A673 (cell line): ENCODE results near the gene EVI2A. TPM values are rescaled to one million over a fixed set of nuclear protein-coding genes. Genes with fewer than 3 reads are reported as not detected.

Experiments used
- BruUV-seq: library from RNA; stranded (reverse); fragments of 400-500 nt; replicated peaks from 2 replicates; lab custom pipeline; 2021; lab: Mats Ljungman, UMichigan
- CTCF ChIA-PET: fragments of 300-600 bp; sonication (Branson Sonifier 250); formaldehyde crosslinking; loops from one replicate; lab custom pipeline; 2022; ENCODE audit warnings: antibody characterized with exemption; lab: Charles Lee
- POLR2A ChIA-PET: fragments of 300-600 bp; sonication (Branson Sonifier 250); formaldehyde crosslinking; loops from one replicate; lab custom pipeline; 2022; ENCODE audit warnings: antibody characterized with exemption; ENCODE audit not compliant: low non-redundant PET; lab: Charles Lee
- DNase-seq: peaks from one replicate; pipeline ENCODE4 v3.0.0-alpha.2; 2015; ENCODE audit warnings: low spot score
- H3K27ac ChIP-seq: fragments of 200-600 bp; sonication (generic); 2 replicates; pipeline ENCODE4 v1.5.1; 2016; ENCODE audit warnings: mixed run types, low read depth, mild to moderate bottlenecking, mixed read lengths, antibody characterized with exemption, low read length; ENCODE audit not compliant: poor library complexity, severe bottlenecking
- H3K27me3 ChIP-seq: fragments of 200-600 bp; sonication (generic); replicated peaks from 2 replicates; pipeline ENCODE4 v1.6.1; 2017; ENCODE audit warnings: mixed run types, low read depth, mild to moderate bottlenecking, mixed read lengths, antibody characterized with exemption, low read length; ENCODE audit not compliant: insufficient read depth, poor library complexity
- H3K36me3 ChIP-seq: fragments of 200-600 bp; sonication (generic); 2 replicates; pipeline ENCODE4 v1.6.1; 2016; ENCODE audit warnings: mixed run types, mild to moderate bottlenecking, mixed read lengths, antibody characterized with exemption, low read length; ENCODE audit not compliant: insufficient read depth, poor library complexity, severe bottlenecking
- H3K4me1 ChIP-seq: fragments of 200-600 bp; sonication (generic); 2 replicates; pipeline ENCODE4 v1.6.1; 2017; ENCODE audit warnings: mixed run types, mild to moderate bottlenecking, mixed read lengths, antibody characterized with exemption, low read length; ENCODE audit not compliant: insufficient read depth, poor library complexity, severe bottlenecking
- H3K4me3 ChIP-seq: fragments of 200-600 bp; sonication (generic); 2 replicates; pipeline ENCODE4 v1.5.1; 2016; ENCODE audit warnings: low read depth, mixed run types, mild to moderate bottlenecking, mixed read lengths, low read length; ENCODE audit not compliant: poor library complexity, severe bottlenecking
- H3K9me3 ChIP-seq: fragments of 200-600 bp; sonication (generic); 2 replicates; pipeline ENCODE4 v1.6.1; 2016; ENCODE audit warnings: mixed run types, low read depth, mild to moderate bottlenecking, mixed read lengths, antibody characterized with exemption, low read length; ENCODE audit not compliant: poor library complexity, severe bottlenecking
- EZH2 ChIP-seq: fragments of 200-600 bp; sonication (generic); IDR thresholded peaks from 2 replicates; pipeline ENCODE4 v1.6.1; 2017; ENCODE audit warnings: borderline replicate concordance, low read depth, mild to moderate bottlenecking, mixed read lengths, antibody characterized with exemption, low read length; ENCODE audit not compliant: poor library complexity, severe bottlenecking
- intact Hi-C: fragments of 100-400 bp; cut with micrococcal nuclease; formaldehyde crosslinking; loops from one replicate; pipeline ENCODE4 v1.10.0; 2022; ENCODE audit not compliant: unreplicated experiment
- total RNA-seq: library from RNA; stranded (reverse); gene quantifications from 2 replicates; pipeline ENCODE4 v1.2.3, GENCODE V29; 2021
- TF ChIP-seq, protein P1 (sequence below): fragments of 300-800, 200-600 bp; sonication (generic); conservative IDR thresholded peaks from 2 replicates; pipeline ENCODE4 v1.5.1; 2017; ENCODE audit warnings: low read depth, mild to moderate bottlenecking, antibody characterized with exemption, low read length, moderate library complexity, mixed read lengths

Gene EVI2A
- total RNA-seq, 1 experiment from 2014 or later: not detected

DNA sequence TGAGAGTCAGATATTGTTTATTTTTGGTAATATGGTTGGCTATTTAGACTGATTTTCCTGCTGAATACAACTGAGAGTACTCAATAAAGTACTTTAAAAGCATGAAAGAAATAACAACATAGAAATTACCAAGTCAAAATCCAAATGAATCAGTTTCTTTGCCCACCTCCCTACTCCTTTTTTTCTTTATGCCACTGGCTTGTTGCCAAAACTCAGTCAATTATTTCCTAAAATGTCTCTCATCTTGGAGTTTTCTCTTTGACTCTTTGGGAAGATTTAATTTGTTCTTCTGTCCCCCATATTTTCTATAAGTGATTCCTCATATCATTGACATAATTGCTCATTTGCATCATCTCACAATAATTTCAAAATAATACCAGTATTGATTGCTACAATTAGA is 21.8 kb downstream of the EVI2A start:
- DNase-seq: no peak
- H3K36me3 ChIP-seq: no peaks in the 10 kb centered on the region
- H3K27ac ChIP-seq: no peak overlapping the region
- no peaks in the 10 kb centered on the region for H3K9me3 ChIP-seq
- H3K4me3 ChIP-seq: no peak overlapping the region
- no TSS peak for BruUV-seq
- no peaks in the 10 kb centered on the region for H3K27me3 ChIP-seq
- H3K4me1 ChIP-seq: no peaks in the 10 kb centered on the region
- ChIA-PET POLR2A (no interaction called here), CTCF (no interaction called here)
- TF ChIP-seq EZH2: no peak
- TF ChIP-seq, protein P1, sequence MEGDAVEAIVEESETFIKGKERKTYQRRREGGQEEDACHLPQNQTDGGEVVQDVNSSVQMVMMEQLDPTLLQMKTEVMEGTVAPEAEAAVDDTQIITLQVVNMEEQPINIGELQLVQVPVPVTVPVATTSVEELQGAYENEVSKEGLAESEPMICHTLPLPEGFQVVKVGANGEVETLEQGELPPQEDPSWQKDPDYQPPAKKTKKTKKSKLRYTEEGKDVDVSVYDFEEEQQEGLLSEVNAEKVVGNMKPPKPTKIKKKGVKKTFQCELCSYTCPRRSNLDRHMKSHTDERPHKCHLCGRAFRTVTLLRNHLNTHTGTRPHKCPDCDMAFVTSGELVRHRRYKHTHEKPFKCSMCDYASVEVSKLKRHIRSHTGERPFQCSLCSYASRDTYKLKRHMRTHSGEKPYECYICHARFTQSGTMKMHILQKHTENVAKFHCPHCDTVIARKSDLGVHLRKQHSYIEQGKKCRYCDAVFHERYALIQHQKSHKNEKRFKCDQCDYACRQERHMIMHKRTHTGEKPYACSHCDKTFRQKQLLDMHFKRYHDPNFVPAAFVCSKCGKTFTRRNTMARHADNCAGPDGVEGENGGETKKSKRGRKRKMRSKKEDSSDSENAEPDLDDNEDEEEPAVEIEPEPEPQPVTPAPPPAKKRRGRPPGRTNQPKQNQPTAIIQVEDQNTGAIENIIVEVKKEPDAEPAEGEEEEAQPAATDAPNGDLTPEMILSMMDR: no peak
- intact Hi-C loops: no loop called here

DNA sequence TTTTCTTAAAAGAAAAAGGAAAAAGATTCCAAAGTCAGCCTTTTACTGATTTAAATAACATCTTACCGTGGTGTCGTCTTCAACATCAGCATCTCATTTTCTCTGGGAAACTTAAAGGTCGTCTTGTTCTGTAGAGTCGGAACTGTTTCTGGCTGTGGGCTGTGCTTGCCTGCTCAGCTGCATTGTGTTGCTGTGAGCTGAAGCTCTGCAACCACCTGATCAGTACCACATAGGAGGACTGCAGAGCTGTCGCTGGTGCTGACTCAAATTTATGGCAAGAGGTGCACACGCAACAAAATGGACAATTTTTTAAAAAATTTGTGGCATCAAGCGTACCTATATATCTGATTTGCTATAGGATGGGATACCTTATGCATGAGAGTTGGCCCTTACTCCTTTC is 24.3 kb downstream of the EVI2A start, which contains the start of gene OMG:
OMG (minus strand) TSS at position 150 of the 400 bp plus-strand sequence. CDS start 908 bp downstream, outside the sequence.
- BruUV-seq: no TSS peak
- DNase-seq: no peak
- H3K4me3 ChIP-seq: no peak within 1 kb of the TSS
- TF ChIP-seq, protein P1: no peak
- TF ChIP-seq EZH2: no peak
- POLR2A ChIA-PET: no interaction called here
- H3K36me3 ChIP-seq: no peaks in the 10 kb centered on the region
- H3K9me3 ChIP-seq: no peaks in the 10 kb centered on the region
- H3K27me3 ChIP-seq: no peaks in the 10 kb centered on the region
- no peaks in the 10 kb centered on the region for H3K4me1 ChIP-seq
- CTCF ChIA-PET: no interaction called here
- intact Hi-C loops: no loop called here
- no peak within 1 kb of the TSS for H3K27ac ChIP-seq

- Histone ChIP-seq H3K36me3 (no peaks in the 10 kb centered on the region), H3K9me3 (no peaks in the 10 kb centered on the region), H3K4me1 (no peaks in the 10 kb centered on the region), H3K27me3 (no peaks in the 10 kb centered on the region), H3K27ac (no peak overlapping the region), H3K4me3 (no peak overlapping the region)
- ChIA-PET CTCF (no interaction called here), POLR2A (no interaction called here)
- no TSS peak for BruUV-seq
- intact Hi-C loops: no loop called here
- TF ChIP-seq, protein P1: no peak
- no peak for TF ChIP-seq EZH2
- no peak for DNase-seq
These were observed 25.3 kb downstream of the EVI2A start for GRCh38 chr17:31296142-31296541.
